Adrenal gland (tissue), 5 donors: ENCODE measurements around the gene LRRC8B.

Experiments
- CTCF ChIP-seq, 6 experiments: fragments of 450-650 bp in 4 of 6; fragments of 200-600 bp in 2 of 6; sonication (generic) in 1 of 6; IDR thresholded peaks; 1 replicate in 5 of 6; 2 replicates in 1 of 6; pipeline versions ENCODE4 v1.5.1 to v1.8.0; 2016 to 2021; ENCODE audit warnings: antibody characterized with exemption in 6 of 6, mild to moderate bottlenecking in 2 of 6, moderate library complexity in 1 of 6
- POLR2A ChIP-seq, 2 donors: fragments of 450-650 bp; IDR thresholded peaks; one replicate each; pipeline ENCODE4 v1.6.1; 2017; ENCODE audit warnings: antibody characterized with exemption in 2 of 2, mild to moderate bottlenecking in 2 of 2, moderate library complexity in 1 of 2
- donor health status: DM: no; HTN: no; CAD: no.

GRCh38 chr1:89527256-89527655, 2.6 kb downstream of the LRRC8B start:
- TF ChIP-seq CTCF (IDR thresholded peaks at IDR 0.05) (no peak), POLR2A (IDR thresholded peaks at IDR 0.05) (no peak)
